ENCODE data around the gene LRRC51. TPM values are rescaled to one million over a fixed set of nuclear protein-coding genes. Genes with fewer than 3 reads are reported as not detected.

Gene LRRC51
- total and polyA plus RNA-seq, 2 donors (not counting 3 experiments of a cell fraction or from before 2014, with no cell fraction given) = 3.5 to 6.1 TPM

DNA sequence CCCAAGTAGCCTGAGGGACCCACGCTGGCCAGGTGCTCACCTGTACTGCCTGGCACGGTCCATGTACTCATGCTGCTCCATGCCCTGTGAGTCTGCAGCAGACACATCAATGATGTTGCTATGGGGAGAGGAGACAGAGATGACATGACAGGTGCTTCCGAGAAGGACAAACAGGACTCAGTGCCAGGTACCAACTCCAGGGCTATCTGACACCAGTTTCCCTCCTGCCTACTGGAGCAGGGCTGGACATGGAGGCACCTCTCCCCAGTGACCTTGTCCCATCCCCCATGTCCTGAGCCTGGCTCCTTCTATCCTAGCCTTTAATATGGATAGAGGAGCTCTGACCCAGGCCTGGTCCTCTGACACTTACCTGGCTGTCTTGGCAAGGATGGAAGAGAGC, 18.1 kb downstream of the LRRC51 start:
- no peak for TF ChIP-seq EZH2 (IDR thresholded peaks at IDR 0.05; ENCODE audit: borderline replicate concordance, low read depth, low read length, severe bottlenecking)
- no peak for TF ChIP-seq MYC (IDR thresholded peaks at IDR 0.05; ENCODE audit: low read depth, low read length)
- TF ChIP-seq, protein P1, sequence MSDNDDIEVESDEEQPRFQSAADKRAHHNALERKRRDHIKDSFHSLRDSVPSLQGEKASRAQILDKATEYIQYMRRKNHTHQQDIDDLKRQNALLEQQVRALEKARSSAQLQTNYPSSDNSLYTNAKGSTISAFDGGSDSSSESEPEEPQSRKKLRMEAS (IDR thresholded peaks at IDR 0.05; ENCODE audit: insufficient read depth, insufficient read length) = no peak
- no peak for TF ChIP-seq GATA2 (IDR thresholded peaks at IDR 0.05; ENCODE audit: insufficient read depth, insufficient read length, low read depth, low read length)
- no peak for TF ChIP-seq POLR2AphosphoS5 (IDR thresholded peaks at IDR 0.05; ENCODE audit: insufficient read depth, low read depth, low read length)
- TF ChIP-seq JUN (IDR thresholded peaks at IDR 0.05; ENCODE audit: borderline replicate concordance, insufficient read depth, insufficient read length, low read depth) = no peak
- no peak for TF ChIP-seq POLR2A (IDR thresholded peaks at IDR 0.05; ENCODE audit: low read depth, low read length)
- TF ChIP-seq, protein P2, sequence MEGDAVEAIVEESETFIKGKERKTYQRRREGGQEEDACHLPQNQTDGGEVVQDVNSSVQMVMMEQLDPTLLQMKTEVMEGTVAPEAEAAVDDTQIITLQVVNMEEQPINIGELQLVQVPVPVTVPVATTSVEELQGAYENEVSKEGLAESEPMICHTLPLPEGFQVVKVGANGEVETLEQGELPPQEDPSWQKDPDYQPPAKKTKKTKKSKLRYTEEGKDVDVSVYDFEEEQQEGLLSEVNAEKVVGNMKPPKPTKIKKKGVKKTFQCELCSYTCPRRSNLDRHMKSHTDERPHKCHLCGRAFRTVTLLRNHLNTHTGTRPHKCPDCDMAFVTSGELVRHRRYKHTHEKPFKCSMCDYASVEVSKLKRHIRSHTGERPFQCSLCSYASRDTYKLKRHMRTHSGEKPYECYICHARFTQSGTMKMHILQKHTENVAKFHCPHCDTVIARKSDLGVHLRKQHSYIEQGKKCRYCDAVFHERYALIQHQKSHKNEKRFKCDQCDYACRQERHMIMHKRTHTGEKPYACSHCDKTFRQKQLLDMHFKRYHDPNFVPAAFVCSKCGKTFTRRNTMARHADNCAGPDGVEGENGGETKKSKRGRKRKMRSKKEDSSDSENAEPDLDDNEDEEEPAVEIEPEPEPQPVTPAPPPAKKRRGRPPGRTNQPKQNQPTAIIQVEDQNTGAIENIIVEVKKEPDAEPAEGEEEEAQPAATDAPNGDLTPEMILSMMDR (IDR thresholded peaks at IDR 0.05; ENCODE audit: extremely low read depth in 1 of 2, insufficient read depth in 1 of 2, low read depth in 1 of 2, low read length in 2 of 2) = no peak
- BruUV-seq (replicated peaks) = no TSS peak
- FAIRE-seq (no peak), DNase-seq (ENCODE audit: low read depth, low spot score) (no peak)
- POLR2A ChIA-PET = no interaction called here
- no peak overlapping the region for H3K9ac ChIP-seq (replicated peaks; ENCODE audit: extremely low read depth, insufficient read depth, low read length)
- H4K20me1 ChIP-seq (replicated peaks; ENCODE audit: control insufficient read depth, extremely low read depth, insufficient read depth, low read length) = no peaks in the 10 kb centered on the region
- H3K27ac ChIP-seq (ENCODE audit: insufficient read depth, low read depth, low read length) = no peak overlapping the region
- CTCF ChIA-PET = interaction anchor here (1.4 to 3.4 kb wide), 2 partner anchors 45 to 73 kb away, joined by 6 to 35 read pairs; no protein-coding TSS in a partner anchor
- peaks cover 26% of the 10 kb centered on the region for H3K4me1 ChIP-seq (ENCODE audit: control insufficient read depth, extremely low read depth, insufficient read depth, low read length)
- dilution Hi-C loops (cut with MboI; ENCODE audit: extremely low pct_ligation_motif_present, low sequenced_read_pairs) (no loop called here), intact Hi-C loops (cut with micrococcal nuclease) (no loop called here)
- H2AFZ ChIP-seq (ENCODE audit: low read depth, low read length) = no peak overlapping the region
- no peak overlapping the region for H3K4me2 ChIP-seq (ENCODE audit: insufficient read depth, low read length)
- H3K27me3 ChIP-seq (ENCODE audit: control insufficient read depth in 2 of 2, insufficient read depth in 2 of 2, low read length in 2 of 2) = no peaks in the 10 kb centered on the region
- H3K4me3 ChIP-seq (replicated peaks in 1 of 3; ENCODE audit: insufficient read depth in 1 of 3, low read depth in 1 of 3, low read length in 3 of 3) = no peak overlapping the region
- H3K9me1 ChIP-seq (replicated peaks; ENCODE audit: control insufficient read depth, extremely low read depth, insufficient read depth, low read length) = no peaks in the 10 kb centered on the region
- H3K79me2 ChIP-seq (ENCODE audit: control insufficient read depth, insufficient read depth, low read length) = peaks cover 29% of the 10 kb centered on the region
- H3K9me3 ChIP-seq (replicated peaks; ENCODE audit: control insufficient read depth, insufficient read depth, low read length) = no peaks in the 10 kb centered on the region
- H3K36me3 ChIP-seq (ENCODE audit: control insufficient read depth in 2 of 2, extremely low read depth in 1 of 2, insufficient read depth in 2 of 2, low read length in 2 of 2) = peaks cover 11 to 23% of the 10 kb centered on the region in 2 experiments

Measured in endothelial cell of umbilical vein (primary cell).